NB4 (cell line): ENCODE results near the gene EIF5B.

Source experiments
- POLR2A ChIP-seq: IDR thresholded peaks from 2 replicates; pipeline ENCODE4 v1.6.1; 2011; ENCODE audit warnings: mild to moderate bottlenecking; ENCODE audit not compliant: insufficient read length; ENCODE audit errors: extremely low read depth
- TF ChIP-seq, protein P1 (sequence below): IDR thresholded peaks from one replicate; pipeline ENCODE4 v1.5.1; 2012; ENCODE audit warnings: low read depth, low read length
- TF ChIP-seq, protein P2 (sequence below): IDR thresholded peaks from 2 replicates; pipeline ENCODE4 v1.6.1; 2011; ENCODE audit warnings: low read depth, low read length

GRCh38 chr2:99420031-99420430 is 82.8 kb downstream of the EIF5B start:
- TF ChIP-seq, protein P1, sequence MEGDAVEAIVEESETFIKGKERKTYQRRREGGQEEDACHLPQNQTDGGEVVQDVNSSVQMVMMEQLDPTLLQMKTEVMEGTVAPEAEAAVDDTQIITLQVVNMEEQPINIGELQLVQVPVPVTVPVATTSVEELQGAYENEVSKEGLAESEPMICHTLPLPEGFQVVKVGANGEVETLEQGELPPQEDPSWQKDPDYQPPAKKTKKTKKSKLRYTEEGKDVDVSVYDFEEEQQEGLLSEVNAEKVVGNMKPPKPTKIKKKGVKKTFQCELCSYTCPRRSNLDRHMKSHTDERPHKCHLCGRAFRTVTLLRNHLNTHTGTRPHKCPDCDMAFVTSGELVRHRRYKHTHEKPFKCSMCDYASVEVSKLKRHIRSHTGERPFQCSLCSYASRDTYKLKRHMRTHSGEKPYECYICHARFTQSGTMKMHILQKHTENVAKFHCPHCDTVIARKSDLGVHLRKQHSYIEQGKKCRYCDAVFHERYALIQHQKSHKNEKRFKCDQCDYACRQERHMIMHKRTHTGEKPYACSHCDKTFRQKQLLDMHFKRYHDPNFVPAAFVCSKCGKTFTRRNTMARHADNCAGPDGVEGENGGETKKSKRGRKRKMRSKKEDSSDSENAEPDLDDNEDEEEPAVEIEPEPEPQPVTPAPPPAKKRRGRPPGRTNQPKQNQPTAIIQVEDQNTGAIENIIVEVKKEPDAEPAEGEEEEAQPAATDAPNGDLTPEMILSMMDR: no peak
- TF ChIP-seq POLR2A: no peak
- TF ChIP-seq, protein P2, sequence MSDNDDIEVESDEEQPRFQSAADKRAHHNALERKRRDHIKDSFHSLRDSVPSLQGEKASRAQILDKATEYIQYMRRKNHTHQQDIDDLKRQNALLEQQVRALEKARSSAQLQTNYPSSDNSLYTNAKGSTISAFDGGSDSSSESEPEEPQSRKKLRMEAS: no peak
